Esophagus muscularis mucosa (tissue), 4 donors: ENCODE results near the gene GAS2.

Source experiments
- EP300 ChIP-seq: sonication (generic); formaldehyde crosslinking; IDR thresholded peaks from one replicate; pipeline ENCODE4 v1.6.1; 2017; ENCODE audit warnings: antibody characterized with exemption
- POLR2A ChIP-seq: fragments of 450-650 bp; IDR thresholded peaks from one replicate; pipeline ENCODE4 v1.6.1; 2017; ENCODE audit warnings: antibody characterized with exemption, moderate library complexity, mild to moderate bottlenecking, low read depth
- POLR2AphosphoS5 ChIP-seq, 2 donors: sonication (generic); formaldehyde crosslinking; IDR thresholded peaks; one replicate each; pipeline ENCODE4 v1.6.1; 2017; ENCODE audit warnings: antibody characterized with exemption in 2 of 2
- TF ChIP-seq, protein P1 (sequence below), 3 experiments: fragments of 200-600 bp in 2 of 3; fragments of 450-650 bp in 1 of 3; sonication (generic) in 2 of 3; IDR thresholded peaks; one replicate each; pipeline ENCODE4 v1.5.1; 2017 to 2019; ENCODE audit warnings: antibody characterized with exemption in 3 of 3, mild to moderate bottlenecking in 2 of 3, moderate library complexity in 1 of 3

DNA sequence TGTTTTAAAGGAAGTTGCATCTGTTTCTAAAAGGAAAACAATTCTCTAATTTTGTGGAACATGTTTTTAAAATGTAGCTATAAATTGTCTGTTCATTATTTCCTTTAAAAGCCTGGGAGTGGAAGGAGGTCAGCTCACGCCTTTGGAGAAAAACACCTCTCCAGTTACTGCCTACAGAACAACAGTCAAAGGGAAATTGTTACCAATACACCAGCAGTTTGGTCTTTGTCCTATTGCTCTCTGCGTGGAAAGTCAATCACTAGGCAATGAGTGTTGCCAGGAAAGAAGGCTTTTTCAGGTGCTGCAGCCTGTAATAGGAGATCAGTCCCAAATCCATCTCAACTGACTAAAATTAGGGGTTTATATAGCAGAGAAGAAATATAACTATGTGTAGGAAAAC lies 141.0 kb downstream of the GAS2 start:
- TF ChIP-seq POLR2AphosphoS5 (IDR thresholded peaks at IDR 0.05) (no peak), POLR2A (no peak), EP300 (no peak)
- TF ChIP-seq, protein P1, sequence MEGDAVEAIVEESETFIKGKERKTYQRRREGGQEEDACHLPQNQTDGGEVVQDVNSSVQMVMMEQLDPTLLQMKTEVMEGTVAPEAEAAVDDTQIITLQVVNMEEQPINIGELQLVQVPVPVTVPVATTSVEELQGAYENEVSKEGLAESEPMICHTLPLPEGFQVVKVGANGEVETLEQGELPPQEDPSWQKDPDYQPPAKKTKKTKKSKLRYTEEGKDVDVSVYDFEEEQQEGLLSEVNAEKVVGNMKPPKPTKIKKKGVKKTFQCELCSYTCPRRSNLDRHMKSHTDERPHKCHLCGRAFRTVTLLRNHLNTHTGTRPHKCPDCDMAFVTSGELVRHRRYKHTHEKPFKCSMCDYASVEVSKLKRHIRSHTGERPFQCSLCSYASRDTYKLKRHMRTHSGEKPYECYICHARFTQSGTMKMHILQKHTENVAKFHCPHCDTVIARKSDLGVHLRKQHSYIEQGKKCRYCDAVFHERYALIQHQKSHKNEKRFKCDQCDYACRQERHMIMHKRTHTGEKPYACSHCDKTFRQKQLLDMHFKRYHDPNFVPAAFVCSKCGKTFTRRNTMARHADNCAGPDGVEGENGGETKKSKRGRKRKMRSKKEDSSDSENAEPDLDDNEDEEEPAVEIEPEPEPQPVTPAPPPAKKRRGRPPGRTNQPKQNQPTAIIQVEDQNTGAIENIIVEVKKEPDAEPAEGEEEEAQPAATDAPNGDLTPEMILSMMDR (IDR thresholded peaks at IDR 0.05) = no peak
